ENCODE measurements around the gene TMED7.
A peak's percentile ranks its signal among the peaks of the same experiment; 100 is the strongest.

TMED7 gene

DNA sequence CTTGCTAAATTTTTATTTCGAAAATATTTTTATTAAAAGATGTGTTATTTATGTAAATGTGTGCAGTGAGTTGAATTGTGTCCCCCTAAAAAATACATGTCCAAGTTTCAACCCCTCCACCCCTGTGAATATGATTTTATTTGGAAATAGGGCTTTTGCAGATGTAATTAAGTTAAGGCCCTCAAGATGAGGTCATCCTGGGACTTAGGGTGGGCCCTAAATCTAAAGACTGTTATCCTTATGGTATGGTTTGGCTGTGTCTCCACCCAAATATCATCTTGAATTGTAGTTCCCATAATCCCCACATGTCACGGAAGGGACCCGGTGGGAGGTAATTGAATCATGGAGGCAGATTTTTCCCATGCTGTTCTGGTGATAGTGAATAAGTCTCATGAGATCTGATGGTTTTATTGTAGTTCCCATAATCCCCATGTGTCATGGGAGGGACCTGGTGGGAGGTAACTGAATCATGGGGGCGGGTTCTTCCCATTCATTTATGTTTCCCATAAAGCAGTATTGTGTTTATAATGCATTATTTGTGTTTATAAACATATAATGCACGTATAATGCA lies 1.5 kb upstream of the TMED7 start:
- no peak for DNase-seq (ENCODE audit: low spot score)

- no peak for DNase-seq (ENCODE audit: low spot score)
Measured at GRCh38 chr5:115626445-115626823, 598 bp upstream of the TMED7 start.

DNA sequence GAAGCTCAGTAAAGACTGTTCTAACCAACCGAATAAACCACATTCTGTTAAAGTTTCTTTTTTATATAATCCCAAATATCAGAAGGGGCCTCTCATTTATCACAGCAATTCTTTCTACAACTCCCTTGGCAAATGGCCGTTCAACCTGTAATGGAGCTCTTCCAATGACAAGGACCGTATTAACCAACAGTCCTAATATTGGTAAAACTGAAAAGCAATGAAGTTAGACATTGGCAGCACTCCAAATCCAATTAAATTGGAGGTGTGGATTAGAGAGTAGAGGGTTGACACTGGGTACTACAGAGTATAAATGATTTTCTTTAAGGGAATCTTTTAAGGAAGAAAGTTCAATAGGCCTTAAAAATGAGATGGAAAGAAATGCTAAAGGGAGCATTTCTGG lies 842 bp downstream of the TMED7 start:
- DNase-seq (ENCODE audit: low spot score) = peak; percentile 10

GRCh38 chr5:115623658-115624057 lies 2.2 kb downstream of the TMED7 start:
- no peak for DNase-seq (ENCODE audit: low spot score)

- no peak for DNase-seq (ENCODE audit: low spot score)
Measured at GRCh38 chr5:115621365-115621900, 4.4 kb downstream of the TMED7 start.

DNA sequence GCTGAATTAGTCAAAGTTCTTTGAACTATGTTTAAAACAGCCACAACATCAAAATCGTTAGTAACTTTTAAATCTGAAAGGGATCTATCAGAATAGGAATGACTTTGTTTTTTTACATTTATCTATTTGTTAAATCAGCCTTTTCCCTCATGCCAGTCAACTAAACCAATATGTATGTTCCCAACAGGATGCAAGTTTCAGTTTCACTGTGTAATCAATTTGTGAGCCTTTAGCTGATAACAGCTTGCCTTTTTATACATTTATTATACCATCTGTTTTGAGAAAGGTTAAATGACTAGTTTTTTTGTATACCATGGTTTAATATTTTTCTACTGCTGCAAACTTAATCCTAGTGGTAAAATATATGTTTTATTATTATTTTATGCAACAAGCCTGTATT lies 8.9 kb downstream of the TMED7 start:
- no peak for DNase-seq (ENCODE audit: low spot score)

DNA sequence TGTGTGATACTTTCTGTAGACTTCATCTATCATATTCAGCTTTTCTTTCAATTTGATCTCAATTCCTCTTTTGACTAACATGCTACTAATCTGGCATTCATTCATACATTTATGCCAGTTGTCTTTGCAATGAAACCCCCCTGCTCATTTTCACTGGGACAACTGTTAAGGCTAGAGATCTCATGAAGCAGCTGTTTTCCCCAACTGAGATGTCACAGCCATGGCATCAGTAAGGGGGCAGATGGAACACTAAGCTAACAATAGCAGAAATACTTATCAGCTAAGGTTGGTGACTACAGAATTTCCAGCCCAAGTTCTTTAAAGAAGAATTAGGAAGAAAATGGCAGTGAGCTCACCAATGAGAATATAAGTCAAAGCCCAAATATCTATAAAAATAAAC lies 9.4 kb downstream of the TMED7 start:
- DNase-seq (ENCODE audit: low spot score) = no peak

DNA sequence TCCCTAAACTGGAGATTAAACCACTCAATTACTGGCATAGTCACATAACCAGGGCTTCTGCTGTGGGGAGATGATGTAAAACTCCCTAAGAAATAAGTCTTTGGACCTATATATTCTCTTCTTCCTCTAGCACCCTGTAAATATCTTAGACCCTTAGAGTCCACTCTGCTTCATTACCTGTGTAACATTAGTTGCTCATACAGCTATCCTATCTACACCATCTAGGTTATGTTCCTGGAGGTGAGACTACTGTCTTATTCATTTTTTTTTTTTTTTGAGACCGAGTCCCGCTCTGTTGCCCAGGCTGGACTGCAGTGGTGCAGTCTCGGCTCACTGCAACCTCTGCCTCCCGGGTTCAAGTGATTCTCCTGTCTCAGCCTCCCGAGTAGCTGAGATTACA lies 14.0 kb downstream of the TMED7 start:
- no peak for DNase-seq (ENCODE audit: low spot score)

DNA sequence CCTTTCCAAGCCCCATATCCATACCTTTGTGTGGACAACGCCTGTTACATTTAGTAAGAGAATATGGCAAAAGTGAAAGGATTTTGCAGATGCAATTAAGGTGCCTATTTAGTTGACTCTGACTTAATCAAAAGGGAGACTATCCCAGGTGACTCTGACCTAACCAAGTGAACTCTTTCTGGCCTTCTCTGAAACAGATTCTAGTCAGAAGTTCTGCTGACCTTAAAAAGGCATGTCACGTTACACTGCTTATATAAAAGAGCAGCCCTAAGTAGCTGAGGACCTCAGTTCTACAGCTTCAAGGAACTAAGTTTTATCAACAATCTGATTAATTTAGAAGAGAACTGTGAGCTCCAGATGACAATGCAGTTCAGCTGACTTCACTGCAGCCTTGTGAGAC lies 17.9 kb downstream of the TMED7 start:
- DNase-seq (ENCODE audit: low spot score) = no peak

DNA sequence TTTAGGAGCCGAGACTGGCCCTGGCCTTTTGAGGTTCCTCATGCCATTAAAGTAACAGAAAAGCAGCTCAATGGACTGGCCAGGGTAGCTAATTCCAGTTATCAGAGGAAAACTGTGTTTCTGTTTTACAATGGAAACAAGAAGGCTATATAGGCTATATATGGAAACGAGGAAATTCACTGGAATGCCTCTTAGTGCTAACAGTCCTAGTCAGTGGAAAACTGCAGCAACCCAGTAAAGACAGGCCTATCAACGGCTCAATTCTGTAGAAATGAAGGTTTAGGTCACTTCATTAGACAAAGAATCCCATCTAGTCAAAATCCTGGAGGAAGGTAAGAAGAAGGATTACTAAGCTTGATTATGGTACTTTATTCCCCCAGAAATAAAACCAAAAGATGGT lies 20.4 kb downstream of the TMED7 start:
- DNase-seq (ENCODE audit: low spot score) = no peak

GRCh38 chr5:115602591-115603125 lies 23.2 kb downstream of the TMED7 start:
- peak; percentile 38 for DNase-seq (ENCODE audit: low spot score)

GRCh38 chr5:115601701-115602590 lies 23.9 kb downstream of the TMED7 start, which contains the start of gene TICAM2:
TICAM2 (minus strand) TSS chr5:115602479; CDS start chr5:115581256, 21,223 bp downstream.
- peak; percentile 69 for DNase-seq (ENCODE audit: low spot score)

GRCh38 chr5:115600766-115601165 lies 25.1 kb downstream of the TMED7 start:
- no peak for DNase-seq (ENCODE audit: low spot score)

- DNase-seq (ENCODE audit: low spot score) = no peak
Measured at GRCh38 chr5:115599924-115600323, 25.9 kb downstream of the TMED7 start.

DNA sequence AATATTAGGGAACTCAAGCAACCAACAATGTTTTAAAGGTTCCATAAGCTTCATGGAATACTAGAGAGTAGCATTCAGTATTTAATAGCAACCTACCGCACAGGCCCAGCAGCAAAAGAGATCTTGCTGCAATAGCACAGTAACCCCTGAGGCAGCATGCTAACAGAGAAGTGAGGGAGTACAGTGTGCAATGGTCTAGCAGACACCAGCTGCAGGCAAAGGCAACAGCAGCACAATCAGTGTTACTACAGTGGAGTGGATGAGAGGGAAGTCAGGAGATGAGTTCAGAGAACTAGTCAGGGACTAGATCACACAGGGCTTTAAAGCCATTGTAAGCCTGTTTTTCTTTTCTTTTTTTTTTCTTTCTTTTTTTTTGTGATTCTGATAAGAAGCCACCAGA lies 26.3 kb downstream of the TMED7 start:
- DNase-seq (ENCODE audit: low spot score) = peak; percentile 17

DNA sequence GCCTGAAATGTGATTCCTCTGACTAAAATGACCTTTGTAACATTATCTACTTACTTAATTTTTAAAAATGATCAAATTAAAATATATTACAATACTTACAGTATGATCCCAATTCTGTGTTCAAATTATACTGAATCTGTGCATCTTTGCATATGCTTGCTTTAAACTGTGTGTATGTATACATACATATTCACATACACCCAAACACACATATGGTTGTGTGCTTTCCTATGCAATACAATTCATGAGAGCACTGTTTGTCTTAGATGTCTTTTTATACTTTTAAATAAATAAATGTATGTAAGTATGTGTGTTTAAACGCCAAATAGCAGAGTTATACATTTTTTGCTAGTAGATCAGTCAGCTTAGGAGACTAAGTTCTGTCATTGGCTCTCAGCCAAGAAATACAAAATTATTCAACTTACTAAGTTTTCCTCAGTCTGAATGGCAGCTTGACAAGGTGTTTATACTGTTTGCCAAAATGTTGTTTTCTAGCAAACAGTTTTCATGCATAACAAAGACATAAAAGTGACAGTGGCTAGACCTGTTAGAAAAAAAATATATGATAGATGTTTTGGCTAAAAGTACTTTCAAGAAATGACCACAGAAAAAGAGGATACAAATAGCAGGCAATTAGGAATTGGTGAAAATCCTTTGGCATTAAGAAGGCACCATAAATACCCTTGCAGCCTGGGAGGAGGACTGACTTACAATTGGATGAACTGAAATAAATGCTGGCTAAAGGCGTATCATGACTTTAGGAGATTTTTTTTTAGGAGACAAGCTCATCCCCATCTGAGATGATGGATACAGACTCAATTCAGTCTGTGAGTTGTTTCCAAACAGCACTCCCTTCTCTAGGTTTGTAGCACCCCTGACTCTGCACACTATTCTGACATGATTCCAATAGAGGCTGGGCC lies 31.4 kb downstream of the TMED7 start:
- DNase-seq (ENCODE audit: low spot score) = peak; percentile 13

DNA sequence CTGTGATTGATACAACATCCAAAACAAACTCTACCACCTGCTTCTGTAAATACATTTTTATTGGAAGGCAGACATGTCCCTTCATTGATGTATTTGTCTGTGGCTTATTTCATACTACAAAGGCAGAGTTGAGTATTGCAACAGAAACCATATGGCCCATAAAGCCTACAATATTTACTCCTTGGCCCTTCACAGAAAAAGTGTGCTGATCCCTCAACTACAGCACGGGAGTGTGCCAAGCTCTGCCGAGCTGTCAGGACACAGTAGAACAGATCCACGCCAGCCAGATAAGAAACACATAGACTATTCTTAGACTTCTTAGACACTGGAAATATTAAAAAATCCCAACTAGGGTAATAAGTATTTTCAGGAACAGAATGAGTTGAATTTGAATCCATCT lies 36.8 kb downstream of the TMED7 start:
- no peak for DNase-seq (ENCODE audit: low spot score)

GRCh38 chr5:115588640-115589039 lies 37.2 kb downstream of the TMED7 start:
- no peak for DNase-seq (ENCODE audit: low spot score)

- peak; percentile 41 for DNase-seq (ENCODE audit: low spot score)
Measured at GRCh38 chr5:115586525-115587146, 39.2 kb downstream of the TMED7 start.

DNA sequence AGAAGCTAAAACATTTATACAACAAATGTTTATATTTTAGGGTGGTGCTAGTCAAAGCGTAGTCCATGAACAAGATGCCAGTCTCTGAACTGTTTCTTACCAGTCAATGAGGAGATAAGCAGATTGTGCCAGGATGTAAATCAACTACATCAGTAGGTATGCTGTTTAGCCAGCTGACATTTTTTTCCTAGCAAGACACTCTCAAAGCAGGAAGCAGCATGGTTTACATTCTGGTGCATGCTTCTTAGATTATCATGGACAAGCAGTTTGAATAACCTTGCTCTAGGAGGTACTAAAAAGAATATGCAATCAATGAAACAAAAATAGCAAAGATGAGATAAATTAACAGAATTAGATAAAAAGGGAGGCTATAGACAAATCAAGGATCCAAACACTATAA lies 40.6 kb downstream of the TMED7 start:
- DNase-seq (ENCODE audit: low spot score) = no peak

- no peak for DNase-seq (ENCODE audit: low spot score)
Measured at GRCh38 chr5:115584501-115584900, 41.3 kb downstream of the TMED7 start.

DNA sequence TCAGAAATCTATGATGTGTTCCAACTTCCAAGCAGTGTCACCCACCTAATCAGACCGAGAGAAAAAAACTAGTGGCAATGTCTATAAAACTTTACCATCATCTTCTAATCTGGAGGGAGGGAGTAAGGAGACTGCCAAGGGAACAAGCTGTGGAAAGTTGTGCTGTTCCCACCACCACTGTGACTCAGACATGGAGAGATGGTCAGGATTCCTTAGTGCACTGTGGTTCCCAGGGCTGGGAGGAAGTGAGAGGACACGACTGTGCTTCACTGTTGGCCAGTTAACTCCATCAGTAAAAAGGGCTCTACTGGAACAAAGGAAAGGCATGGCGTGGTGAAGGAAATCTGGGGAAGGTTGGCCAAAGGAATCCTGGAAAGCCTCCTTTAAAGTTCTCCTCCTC lies 42.4 kb downstream of the TMED7 start:
- peak; percentile 83 for DNase-seq (ENCODE audit: low spot score)

Measured in kidney tubule cell (primary cell).